Superior temporal gyrus (tissue), 1 donor: ENCODE results near the gene ACTA1.
"Not testable (repeated sequence)": the region's sequence is repeated elsewhere in the genome, so short reads cannot be mapped to it uniquely, and the experiment has no call there.

Experiments
- DNase-seq: peaks from one replicate; pipeline ENCODE4 v3.0.0-alpha.2; 2016; ENCODE audit errors: extremely low spot score

The ACTA1 gene

DNA sequence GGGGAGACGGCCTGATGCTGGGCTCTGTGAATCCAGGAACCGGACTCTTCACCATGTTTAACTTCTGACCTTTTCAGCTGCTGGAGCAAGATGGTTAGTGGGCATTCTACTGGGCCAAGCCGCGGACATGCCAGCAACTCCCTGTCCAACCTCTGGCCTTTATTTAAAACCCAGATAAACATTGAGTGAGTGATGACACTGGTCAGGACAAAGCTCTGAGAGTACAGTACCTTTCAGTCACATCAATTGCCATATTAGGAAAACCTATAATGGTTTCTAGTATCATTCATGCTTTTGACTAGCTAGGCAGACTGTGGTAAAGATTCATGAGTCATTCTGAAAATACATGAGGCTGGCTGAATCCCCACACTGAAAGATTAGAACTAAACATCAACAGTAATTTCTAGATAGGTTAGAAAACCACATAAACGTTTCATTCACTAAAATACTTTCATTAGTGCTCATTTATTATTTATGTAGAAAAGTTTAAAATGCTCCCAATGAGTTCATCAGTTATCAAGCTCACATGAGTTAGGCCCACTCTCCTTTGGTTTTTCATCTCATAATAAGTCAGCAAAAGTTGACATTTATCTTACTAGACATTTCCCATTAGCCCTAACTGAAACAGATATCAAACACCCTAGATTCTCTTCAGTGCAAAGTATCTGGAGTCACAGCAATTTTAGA is 7.1 kb upstream of the ACTA1 start:
- DNase-seq, result no peak

GRCh38 chr1:229438021-229438420 is 4.1 kb upstream of the ACTA1 start:
- no peak for DNase-seq

GRCh38 chr1:229437443-229437842 is 3.5 kb upstream of the ACTA1 start:
- DNase-seq, result no peak

GRCh38 chr1:229436201-229436600 is 2.3 kb upstream of the ACTA1 start:
- DNase-seq, result no peak

DNA sequence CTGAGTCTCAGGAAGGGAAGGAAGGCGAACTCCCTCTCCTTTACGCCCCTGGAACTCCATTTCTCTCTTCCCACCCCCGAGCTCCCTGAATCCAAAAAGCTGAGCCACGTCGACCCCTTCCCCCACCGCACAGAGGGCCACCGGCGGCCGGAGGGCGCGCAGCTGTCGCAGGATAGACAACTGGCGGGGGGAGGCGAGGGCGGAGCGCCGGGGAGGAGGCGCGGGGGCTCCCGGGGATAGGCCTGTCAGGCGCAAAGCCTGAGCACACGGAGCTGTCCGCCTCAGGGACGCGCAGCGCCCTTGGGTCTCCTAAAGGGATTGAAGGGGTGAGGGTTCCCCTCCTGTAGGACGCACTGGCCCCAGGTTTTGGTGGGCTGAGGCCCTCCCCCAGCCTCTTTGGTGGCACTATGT is 752 bp upstream of the ACTA1 start:
- DNase-seq, result no peak

DNA sequence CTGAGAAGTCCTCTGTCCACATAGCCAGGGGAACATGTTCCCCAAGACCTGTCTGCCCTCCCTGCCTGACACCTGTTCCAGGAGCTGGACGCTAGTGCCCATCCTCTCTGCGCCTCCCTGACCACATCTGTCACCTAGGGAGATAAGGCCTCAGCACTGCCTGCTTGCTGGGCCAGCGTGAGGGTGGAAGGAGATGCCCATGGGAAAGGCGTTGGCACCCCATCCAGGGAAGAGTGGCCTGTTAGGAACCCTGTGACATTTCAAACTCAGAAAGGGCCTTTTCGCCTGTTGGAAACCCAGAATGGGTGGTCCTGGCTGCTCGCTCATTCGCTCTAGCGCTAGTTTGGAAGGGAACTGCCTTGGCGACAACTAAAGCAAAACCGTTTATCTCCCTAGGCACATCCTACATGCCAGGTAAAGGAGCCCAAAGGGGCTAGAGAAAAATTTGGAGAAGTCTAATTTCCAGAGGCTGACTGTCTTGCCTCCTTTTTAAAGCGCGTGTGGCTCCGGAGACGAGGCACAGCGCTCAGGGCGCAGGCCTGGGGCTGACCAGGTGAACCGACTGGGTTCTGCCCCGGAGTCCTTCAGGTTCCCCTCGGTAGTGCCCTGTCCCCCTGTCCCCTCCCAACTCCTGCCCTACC is 410 bp downstream of the ACTA1 start:
- no peak for DNase-seq

GRCh38 chr1:229432905-229433304 is 989 bp downstream of the ACTA1 start:
- no peak for DNase-seq

DNA sequence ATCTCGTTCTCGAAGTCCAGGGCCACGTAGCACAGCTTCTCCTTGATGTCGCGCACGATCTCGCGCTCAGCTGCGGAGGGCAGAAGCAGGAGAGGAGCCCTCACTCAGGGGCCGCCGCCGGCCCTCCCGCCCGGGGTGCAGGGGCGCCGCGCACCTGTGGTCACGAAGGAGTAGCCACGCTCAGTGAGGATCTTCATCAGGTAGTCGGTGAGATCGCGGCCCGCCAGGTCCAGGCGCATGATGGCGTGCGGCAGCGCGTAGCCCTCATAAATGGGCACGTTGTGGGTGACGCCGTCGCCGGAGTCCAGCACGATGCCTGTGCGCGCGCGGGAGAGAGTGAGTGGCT is 1.8 kb downstream of the ACTA1 start:
- no peak for DNase-seq

- no peak for DNase-seq
These were observed 2.4 kb downstream of the ACTA1 start for GRCh38 chr1:229431284-229432115.

- DNase-seq, result no peak
These were observed 3.1 kb downstream of the ACTA1 start for GRCh38 chr1:229430761-229431283.

- no peak for DNase-seq
These were observed 5.6 kb downstream of the ACTA1 start for GRCh38 chr1:229428256-229428655.

GRCh38 chr1:229427572-229427971 is 6.3 kb downstream of the ACTA1 start:
- no peak for DNase-seq

GRCh38 chr1:229425564-229426159 is 8.2 kb downstream of the ACTA1 start:
- DNase-seq, result no peak

GRCh38 chr1:229420765-229421164 is 13.1 kb downstream of the ACTA1 start:
- DNase-seq, result no peak

- no peak for DNase-seq
These were observed 13.7 kb downstream of the ACTA1 start for GRCh38 chr1:229420224-229420623.

DNA sequence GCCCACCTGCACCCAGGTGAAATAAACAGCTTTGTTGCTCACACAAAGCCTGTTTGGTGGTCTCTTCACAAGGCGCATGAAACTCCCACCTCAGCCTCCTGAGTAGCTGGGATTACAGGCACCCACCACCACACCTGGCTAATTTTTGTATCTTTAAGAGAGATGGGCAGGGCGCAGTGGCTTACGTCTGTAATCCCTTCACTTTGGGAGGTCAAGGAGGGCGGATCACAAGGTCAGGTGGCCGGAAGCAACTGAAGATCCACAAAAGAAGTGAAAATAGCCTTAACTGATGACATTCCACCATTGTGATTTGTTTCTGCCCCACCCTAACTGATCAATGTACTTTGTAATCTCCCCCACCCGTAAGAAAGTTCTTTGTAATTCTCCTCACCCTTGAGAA is 15.3 kb downstream of the ACTA1 start:
- not testable (repeated sequence) for DNase-seq

DNA sequence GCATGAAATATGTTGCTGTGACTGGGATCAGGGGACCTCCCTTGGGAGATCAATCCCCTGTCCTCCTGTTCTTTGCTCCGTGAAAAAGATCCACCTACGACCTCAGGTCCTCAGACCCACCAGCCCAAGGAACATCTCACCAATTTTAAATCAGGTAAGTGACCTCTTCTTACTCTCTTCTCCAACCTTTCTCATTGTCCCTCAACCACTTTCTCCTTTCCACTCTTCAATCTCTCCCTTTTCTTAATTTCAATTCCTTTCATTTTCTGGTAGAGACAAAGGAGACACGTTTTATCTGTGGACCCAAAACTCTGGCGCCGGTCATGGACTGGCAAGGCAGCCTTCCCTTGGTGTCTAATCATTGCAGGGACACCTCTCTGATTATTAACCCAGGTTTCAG is 21.1 kb downstream of the ACTA1 start:
- DNase-seq, result not testable (repeated sequence)

- DNase-seq, result no peak
These were observed 21.8 kb downstream of the ACTA1 start for GRCh38 chr1:229412056-229412455.

GRCh38 chr1:229411434-229412055 is 22.3 kb downstream of the ACTA1 start:
- DNase-seq, result no peak

GRCh38 chr1:229410692-229411433 is 23.0 kb downstream of the ACTA1 start:
- DNase-seq, result peak; percentile 77

DNA sequence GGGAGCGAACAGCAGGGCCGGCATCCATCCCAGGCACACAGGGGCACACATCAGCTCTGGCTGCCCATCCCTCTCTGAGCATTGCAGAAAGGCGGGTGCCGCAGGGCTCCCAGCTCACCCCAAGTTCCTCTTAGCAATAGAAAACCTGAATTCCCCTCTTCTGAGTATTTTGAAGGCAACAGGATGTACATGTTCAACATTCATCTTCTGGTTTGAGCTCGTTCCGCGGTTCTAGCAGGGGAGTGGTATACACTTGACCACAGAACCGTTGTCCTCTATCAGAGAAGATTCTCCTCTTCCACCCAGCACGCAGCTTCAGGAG is 23.6 kb downstream of the ACTA1 start:
- no peak for DNase-seq
